IMR-90 (cell line): ENCODE data around the gene DSCAML1. TPM values are rescaled to one million over a fixed set of nuclear protein-coding genes. Genes with fewer than 3 reads are reported as not detected.

Experiments used
- ATAC-seq: fragments of 200-7000 bp; cut with Tn5 transposase; 2 replicates; pipeline ENCODE4 v1.9.1; 2020; ENCODE audit warnings: low read depth, mild to moderate bottlenecking, moderate library complexity
- BruUV-seq: library from RNA; stranded (reverse); fragments of 400-500 nt; replicated peaks from 2 replicates; lab custom pipeline; 2021; lab: Mats Ljungman, UMichigan
- CTCF ChIA-PET: fragments of 300-600 bp; formaldehyde crosslinking; extraction: SDS; loops from one replicate; lab custom pipeline; 2021; ENCODE audit warnings: antibody characterized with exemption; lab: Yijun Ruan, JAX
- POLR2A ChIA-PET: fragments of 300-600 bp; sonication (Branson Sonifier 250); formaldehyde crosslinking; loops from one replicate; lab custom pipeline; 2022; ENCODE audit warnings: antibody characterized with exemption; ENCODE audit not compliant: unreplicated experiment; lab: Charles Lee
- DNase-seq: peaks from one replicate; pipeline ENCODE4 v3.0.0; 2013
- H2AFZ ChIP-seq: replicated peaks from 2 replicates; pipeline ENCODE3; 2013; ENCODE audit warnings: low read length, mild to moderate bottlenecking; ENCODE audit not compliant: poor library complexity
- H2AK5ac ChIP-seq: 2 replicates; pipeline ENCODE4 v1.6.1; 2013; ENCODE audit warnings: low read depth, low read length, inconsistent platforms
- H2AK9ac ChIP-seq: replicated peaks from 2 replicates; pipeline ENCODE3; 2013; ENCODE audit warnings: mild to moderate bottlenecking, low read depth, low read length, moderate library complexity; ENCODE audit not compliant: poor library complexity
- H2BK120ac ChIP-seq: 2 replicates; pipeline ENCODE4 v1.6.1; 2013; ENCODE audit warnings: low read depth, low read length, inconsistent platforms
- H2BK15ac ChIP-seq: 3 replicates; pipeline ENCODE4 v1.6.1; 2013; ENCODE audit warnings: low read depth, low read length, inconsistent platforms
- H2BK20ac ChIP-seq: 2 replicates; pipeline ENCODE4 v1.6.1; 2013; ENCODE audit warnings: low read depth, mild to moderate bottlenecking, inconsistent platforms, low read length, moderate library complexity
- H2BK5ac ChIP-seq: 2 replicates; pipeline ENCODE4 v1.6.1; 2013; ENCODE audit warnings: mild to moderate bottlenecking, low read depth, low read length, inconsistent platforms; ENCODE audit not compliant: poor library complexity, severe bottlenecking
- H3K14ac ChIP-seq: replicated peaks from 2 replicates; pipeline ENCODE4 v1.6.1; 2013; ENCODE audit warnings: low read depth, low read length, inconsistent platforms
- H3K18ac ChIP-seq: 2 replicates; pipeline ENCODE4 v1.6.1; 2013; ENCODE audit warnings: low read depth, low read length, control low read depth
- H3K23ac ChIP-seq: 2 replicates; pipeline ENCODE4 v1.6.1; 2013; ENCODE audit warnings: low read depth, low read length, inconsistent platforms
- H3K27ac ChIP-seq: 2 replicates; pipeline ENCODE4 v1.5.1; 2013; ENCODE audit warnings: mild to moderate bottlenecking, control low read depth, low read length; ENCODE audit not compliant: insufficient read depth
- H3K27me3 ChIP-seq: 2 replicates; pipeline ENCODE4 v1.6.1; 2013; ENCODE audit warnings: low read length; ENCODE audit not compliant: control insufficient read depth, insufficient read depth
- H3K36me3 ChIP-seq: 2 replicates; pipeline ENCODE4 v1.6.1; 2013; ENCODE audit warnings: low read length, mixed read lengths; ENCODE audit not compliant: control insufficient read depth, insufficient read depth
- H3K4ac ChIP-seq: 2 replicates; pipeline ENCODE4 v1.6.1; 2013; ENCODE audit warnings: low read depth, low read length, inconsistent platforms
- H3K4me1 ChIP-seq: 2 replicates; pipeline ENCODE4 v1.6.1; 2013; ENCODE audit warnings: low read length, mixed read lengths; ENCODE audit not compliant: control insufficient read depth, insufficient read depth
- H3K4me2 ChIP-seq: 2 replicates; pipeline ENCODE4 v1.6.1; 2013; ENCODE audit warnings: low read depth, mild to moderate bottlenecking, control low read depth, low read length, moderate library complexity
- H3K4me3 ChIP-seq: 2 replicates; pipeline ENCODE4 v1.5.1; 2013; ENCODE audit warnings: low read depth, mild to moderate bottlenecking, control low read depth, low read length, moderate library complexity; ENCODE audit not compliant: insufficient read depth
- H3K56ac ChIP-seq: 2 replicates; pipeline ENCODE4 v1.6.1; 2013; ENCODE audit warnings: low read length, inconsistent platforms; ENCODE audit not compliant: insufficient read depth; ENCODE audit errors: extremely low read depth
- H3K79me1 ChIP-seq, 2 experiments: 2 replicates each; pipeline ENCODE4 v1.6.1; 2013; ENCODE audit warnings: low read length in 2 of 2, inconsistent platforms in 1 of 2, low read depth in 1 of 2
- H3K9ac ChIP-seq: 2 replicates; pipeline ENCODE4 v1.6.1; 2013; ENCODE audit warnings: low read depth, low read length, control low read depth
- H3K9me1 ChIP-seq: 2 replicates; pipeline ENCODE4 v1.6.1; 2013; ENCODE audit warnings: low read length, inconsistent platforms; ENCODE audit not compliant: insufficient read depth
- H3K9me3 ChIP-seq: 2 replicates; pipeline ENCODE4 v1.6.1; 2013; ENCODE audit warnings: low read length; ENCODE audit not compliant: control insufficient read depth, insufficient read depth
- H4K20me1 ChIP-seq: 2 replicates; pipeline ENCODE4 v1.6.1; 2013; ENCODE audit warnings: low read length, inconsistent platforms; ENCODE audit not compliant: insufficient read depth
- H4K5ac ChIP-seq: 2 replicates; pipeline ENCODE4 v1.6.1; 2013; ENCODE audit warnings: mild to moderate bottlenecking, low read depth, low read length, control low read depth
- H4K8ac ChIP-seq, 2 experiments: 2 replicates each; pipeline ENCODE4 v1.6.1; 2013; ENCODE audit warnings: low read depth in 2 of 2, low read length in 2 of 2, control low read depth in 1 of 2, inconsistent platforms in 1 of 2
- H4K91ac ChIP-seq: 2 replicates; pipeline ENCODE4 v1.6.1; 2013; ENCODE audit warnings: low read depth, low read length, inconsistent platforms; ENCODE audit not compliant: insufficient read depth
- CEBPB ChIP-seq: IDR thresholded peaks from 2 replicates; pipeline ENCODE4 v1.6.1; 2012; ENCODE audit warnings: low read depth, low read length, improper control_type of control experiment
- CHD1 ChIP-seq: IDR thresholded peaks from 2 replicates; pipeline ENCODE4 v1.6.1; 2012; ENCODE audit warnings: low read depth, low read length, improper control_type of control experiment
- CTCF ChIP-seq: conservative IDR thresholded peaks from 2 replicates; pipeline ENCODE4 v1.5.1; 2012; ENCODE audit warnings: mild to moderate bottlenecking, low read depth, low read length, improper control_type of control experiment
- ELK1 ChIP-seq: fragments of 150-350 bp; IDR thresholded peaks from 2 replicates; pipeline ENCODE4 v1.6.1; 2016; ENCODE audit warnings: low read depth, mild to moderate bottlenecking, low read length, moderate library complexity, borderline replicate concordance
- FOS ChIP-seq: fragments of 150-350 bp; IDR thresholded peaks from 2 replicates; pipeline ENCODE4 v1.6.1; 2016; ENCODE audit warnings: low read depth, low read length
- MAFK ChIP-seq: IDR thresholded peaks from 2 replicates; pipeline ENCODE4 v1.6.1; 2012; ENCODE audit warnings: low read depth, low read length, improper control_type of control experiment
- MAZ ChIP-seq: IDR thresholded peaks from 2 replicates; pipeline ENCODE4 v1.6.1; 2012; ENCODE audit warnings: low read depth, mild to moderate bottlenecking, low read length, improper control_type of control experiment, moderate library complexity, borderline replicate concordance
- MXI1 ChIP-seq: IDR thresholded peaks from 2 replicates; pipeline ENCODE4 v1.6.1; 2012; ENCODE audit warnings: low read depth, mild to moderate bottlenecking, low read length, moderate library complexity, borderline replicate concordance
- NFE2L2 ChIP-seq: fragments of 150-350 bp; IDR thresholded peaks from 2 replicates; pipeline ENCODE4 v1.6.1; 2016; ENCODE audit warnings: low read depth, mild to moderate bottlenecking, low read length
- POLR2A ChIP-seq: IDR thresholded peaks from 2 replicates; pipeline ENCODE4 v1.6.1; 2012; ENCODE audit warnings: mild to moderate bottlenecking, low read depth, low read length
- RAD21 ChIP-seq: IDR thresholded peaks from 2 replicates; pipeline ENCODE4 v1.6.1; 2012; ENCODE audit warnings: low read length, improper control_type of control experiment
- RCOR1 ChIP-seq: IDR thresholded peaks from 2 replicates; pipeline ENCODE4 v1.6.1; 2012; ENCODE audit warnings: mild to moderate bottlenecking, low read length, improper control_type of control experiment; ENCODE audit not compliant: insufficient replicate concordance
- RFX5 ChIP-seq: IDR thresholded peaks from 2 replicates; pipeline ENCODE4 v1.8.0; 2012; ENCODE audit warnings: low read depth, mild to moderate bottlenecking, low read length, moderate library complexity
- SMC3 ChIP-seq: fragments of 150-350 bp; IDR thresholded peaks from 2 replicates; pipeline ENCODE4 v1.6.1; 2016; ENCODE audit warnings: low read depth, mild to moderate bottlenecking, antibody characterized with exemption, low read length, moderate library complexity
- WGBS, 2 experiments: methylation state at CpG; one replicate each; pipeline versions ENCODE4 v1.1.5 to v1.1.7; 2013; ENCODE audit warnings: missing lambda C conversion rate in 2 of 2; ENCODE audit not compliant: insufficient read length in 1 of 2; ENCODE audit errors: extremely low coverage in 2 of 2; 5-methylcytosine and 5-hydroxymethylcytosine counted together
- dilution Hi-C: fragments of 300-500 bp; cut with HindIII; formaldehyde crosslinking; loops from one replicate; pipeline ENCODE4 v1.14.3; 2018; ENCODE audit warnings: low sequenced_read_pairs; ENCODE audit not compliant: unreplicated experiment
- in situ Hi-C: fragments of 300-500 bp; cut with MboI; formaldehyde crosslinking; loops from 3 replicates; pipeline ENCODE4 v1.14.3; 2019; ENCODE audit warnings: low sequenced_read_pairs, inconsistent platforms, mixed read lengths
- intact Hi-C: fragments of 100-400 bp; cut with micrococcal nuclease; formaldehyde crosslinking; loops from 2 replicates; pipeline ENCODE4 v1.10.0; 2022
- polyA plus RNA-seq, 3 experiments: library from polyadenylated mRNA; depleted of rRNA; stranded (reverse); fragments of >200 nt; gene quantifications; 2 replicates each; pipeline ENCODE4 v1.2.3, GENCODE V29; 2012; ENCODE audit warnings: low replicate concordance in 1 of 3
- total RNA-seq: library from RNA; depleted of rRNA; stranded (reverse); fragments of >200 nt; gene quantifications from 2 replicates; pipeline ENCODE4 v1.2.3, GENCODE V29; 2012

DSCAML1 gene
- total and polyA plus RNA-seq, 2 of the 4 experiments (the other 2 are of a cell fraction), result not detected

- CTCF ChIA-PET, result no interaction called here
Observed at GRCh38 chr11:117761993-117762392, 35.0 kb downstream of the DSCAML1 start.

More at GRCh38 chr11:117761993-117762392, 35.0 kb downstream of the DSCAML1 start:
- Histone ChIP-seq H3K79me1 (no peaks in the 10 kb centered on the region), H3K9me1 (no peaks in the 10 kb centered on the region), H2BK20ac (no peak overlapping the region), H3K9me3 (no peaks in the 10 kb centered on the region), H3K4ac (no peak overlapping the region), H3K9ac (no peak overlapping the region), H2BK15ac (no peak overlapping the region), H3K4me3 (no peak overlapping the region), H3K27me3 (peaks cover 2% of the 10 kb centered on the region; the same call in 1 of the 2 replicates), H3K18ac (no peak overlapping the region), H2AK5ac (no peak overlapping the region), H3K4me2 (no peak overlapping the region), H3K14ac (no peak overlapping the region), H3K56ac (no peak overlapping the region), H3K23ac (no peak overlapping the region), H2BK5ac (no peak overlapping the region), H3K27ac (no peak overlapping the region), H4K91ac (no peak overlapping the region), H2AK9ac (no peak overlapping the region), H4K8ac (no peak overlapping the region), H3K4me1 (no peaks in the 10 kb centered on the region), H2AFZ (no peak overlapping the region), H4K20me1 (no peaks in the 10 kb centered on the region), H3K36me3 (no peaks in the 10 kb centered on the region), H4K5ac (no peak overlapping the region), H2BK120ac (no peak overlapping the region)
- in situ Hi-C loops, result no loop called here
- dilution Hi-C loops, result no loop called here
- TF ChIP-seq RFX5 (no peak), FOS (no peak), MAFK (no peak), MXI1 (no peak), CEBPB (no peak), RCOR1 (no peak), POLR2A (no peak), CHD1 (no peak), MAZ (no peak), RAD21 (no peak), CTCF (no peak), SMC3 (no peak), ELK1 (no peak), NFE2L2 (no peak)
- POLR2A ChIA-PET, result no interaction called here
- DNase-seq (no peak), ATAC-seq (no peak)
- intact Hi-C loops, result no loop called here
- BruUV-seq, result no TSS peak
- 33% methylated on average over 3 of the region's 7 CpGs; no CpG with 5 or more reads in 1 of the 2 experiments for WGBS, 2 experiments
